Sigmoid colon (tissue), 7 donors: ENCODE data around the gene CTNNA2. TPM values are rescaled to one million over a fixed set of nuclear protein-coding genes. Genes with fewer than 3 reads are reported as not detected.
"Not testable (repeated sequence)": the region's sequence is repeated elsewhere in the genome, so short reads cannot be mapped to it uniquely, and the experiment has no call there.

Experiments used
- DNase-seq: peaks from one replicate; pipeline ENCODE4 v3.0.0-alpha.2; 2019
- H3K27ac ChIP-seq, 4 donors: fragments of 200-600 bp; sonication (generic); one replicate each; pipeline ENCODE4 v1.5.1; 2016 to 2019; ENCODE audit warnings: mild to moderate bottlenecking in 1 of 4
- H3K27me3 ChIP-seq, 3 donors: fragments of 200-600 bp; sonication (generic); one replicate each; pipeline ENCODE4 v1.5.1; 2019; ENCODE audit warnings: mild to moderate bottlenecking in 1 of 3
- H3K36me3 ChIP-seq, 4 donors: fragments of 200-600 bp; sonication (generic); one replicate each; pipeline ENCODE4 v1.5.1; 2016 to 2019
- H3K4me1 ChIP-seq, 4 donors: fragments of 200-600 bp; sonication (generic); one replicate each; pipeline ENCODE4 v1.5.1; 2017 to 2019
- H3K4me3 ChIP-seq, 4 donors: fragments of 200-600 bp; sonication (generic); one replicate each; pipeline ENCODE4 v1.5.1; 2017 to 2019; ENCODE audit warnings: mild to moderate bottlenecking in 2 of 4, moderate library complexity in 1 of 4
- H3K9me3 ChIP-seq, 4 donors: fragments of 200-600 bp in 3 of 4; sonication (generic) in 3 of 4; one replicate each; pipeline versions ENCODE4 v1.5.1 to v1.6.1; 2013 to 2019
- CTCF ChIP-seq, 4 experiments: fragments of 450-650 bp in 3 of 4; fragments of 200-600 bp in 1 of 4; IDR thresholded peaks; one replicate each; pipeline ENCODE4 v1.5.1; 2016 to 2019; ENCODE audit warnings: antibody characterized with exemption in 4 of 4, mild to moderate bottlenecking in 3 of 4, moderate library complexity in 2 of 4
- EP300 ChIP-seq, 4 donors: sonication (generic); formaldehyde crosslinking; IDR thresholded peaks; one replicate each; pipeline ENCODE4 v1.6.1; 2017; ENCODE audit warnings: antibody characterized with exemption in 4 of 4
- POLR2A ChIP-seq, 2 donors: fragments of 450-650 bp; IDR thresholded peaks; one replicate each; pipeline ENCODE4 v1.6.1; 2016; ENCODE audit warnings: antibody characterized with exemption in 2 of 2, mild to moderate bottlenecking in 2 of 2, moderate library complexity in 2 of 2
- POLR2AphosphoS5 ChIP-seq, 4 donors: sonication (generic); formaldehyde crosslinking; IDR thresholded peaks; one replicate each; pipeline ENCODE4 v1.6.1; 2017; ENCODE audit warnings: antibody characterized with exemption in 4 of 4
- WGBS, 2 donors: extraction: QIAGEN DNeasy Blood & Tissue Kit; methylation state at CpG; one replicate each; pipeline ENCODE4 v1.1.7; 2013; 5-methylcytosine and 5-hydroxymethylcytosine counted together
- intact Hi-C: fragments of 100-400 bp; cut with DNase I; formaldehyde crosslinking; loops from one replicate; pipeline ENCODE4 v1.15.1; 2023
- polyA plus RNA-seq, 3 donors: library from polyadenylated mRNA; stranded (reverse); fragments of 200-250 nt; gene quantifications; one replicate each; pipeline ENCODE4 v1.2.3, GENCODE V29; 2013
- total RNA-seq, 4 donors: library from RNA; depleted of rRNA; stranded (reverse); fragments of >200 nt; gene quantifications; one replicate each; pipeline ENCODE4 v1.1.0, GENCODE V29; 2016
- donor health status: healthy with polysubstance abuse.
- donor health status: Bipolar disorder and iron deficiency.
- donor health status: healthy.

CTNNA2 gene
- total and polyA plus RNA-seq, 7 donors = 1.4 to 8.6 (median 3.8) TPM; not detected in 2

GRCh38 chr2:80141007-80141726 is 628.3 kb downstream of the CTNNA2 start:
- Histone ChIP-seq H3K27me3 (no peaks in the 10 kb centered on the region), H3K27ac (no peak overlapping the region), H3K4me1 (no peaks in the 10 kb centered on the region), H3K9me3 (no peaks in the 10 kb centered on the region), H3K36me3 (no peaks in the 10 kb centered on the region), H3K4me3 (no peak overlapping the region)
- 84 to 94% methylated on average over 4 of the region's 4 CpGs for WGBS, 2 donors
- DNase-seq = no peak
- no peak for TF ChIP-seq POLR2AphosphoS5 (IDR thresholded peaks at IDR 0.05)
- no peak for TF ChIP-seq CTCF (IDR thresholded peaks at IDR 0.05)
- no peak for TF ChIP-seq POLR2A (IDR thresholded peaks at IDR 0.05)
- TF ChIP-seq EP300 (IDR thresholded peaks at IDR 0.05) = no peak
- intact Hi-C loops = no loop called here

- H3K36me3 ChIP-seq = no peaks in the 10 kb centered on the region
- DNase-seq = no peak
- TF ChIP-seq CTCF (IDR thresholded peaks at IDR 0.05) (no peak), POLR2AphosphoS5 (IDR thresholded peaks at IDR 0.05) (no peak), EP300 (IDR thresholded peaks at IDR 0.05) (no peak), POLR2A (IDR thresholded peaks at IDR 0.05) (no peak)
- no peak overlapping the region for H3K4me3 ChIP-seq
- intact Hi-C loops = no loop called here
- WGBS, 2 donors = 58 to 75% methylated on average over 4 of the region's 4 CpGs
- H3K27me3 ChIP-seq = no peaks in the 10 kb centered on the region
- no peak overlapping the region for H3K27ac ChIP-seq
- no peaks in the 10 kb centered on the region for H3K9me3 ChIP-seq
- no peaks in the 10 kb centered on the region for H3K4me1 ChIP-seq
Observed at GRCh38 chr2:80145499-80145898, 632.6 kb downstream of the CTNNA2 start.

GRCh38 chr2:80146757-80147156 is 633.9 kb downstream of the CTNNA2 start:
- H3K27ac ChIP-seq, H3K9me3 ChIP-seq, H3K36me3 ChIP-seq, H3K4me1 ChIP-seq, H3K4me3 ChIP-seq, intact Hi-C loops, H3K27me3 ChIP-seq, DNase-seq: not testable (repeated sequence)
- WGBS, 2 donors = 96% methylated on average over 5 of the region's 5 CpGs

GRCh38 chr2:80147690-80148089 is 634.8 kb downstream of the CTNNA2 start:
- no peak overlapping the region for H3K4me3 ChIP-seq
- H3K9me3 ChIP-seq = no peaks in the 10 kb centered on the region
- intact Hi-C loops = no loop called here
- 72 to 91% methylated on average over 3 of the region's 3 CpGs for WGBS, 2 donors
- H3K36me3 ChIP-seq = no peaks in the 10 kb centered on the region
- no peak for DNase-seq
- TF ChIP-seq EP300 (IDR thresholded peaks at IDR 0.05) (no peak), CTCF (IDR thresholded peaks at IDR 0.05) (no peak), POLR2A (IDR thresholded peaks at IDR 0.05) (no peak), POLR2AphosphoS5 (IDR thresholded peaks at IDR 0.05) (no peak)
- H3K4me1 ChIP-seq = no peaks in the 10 kb centered on the region
- H3K27me3 ChIP-seq = no peaks in the 10 kb centered on the region
- no peak overlapping the region for H3K27ac ChIP-seq

GRCh38 chr2:80148906-80149305 is 636.1 kb downstream of the CTNNA2 start:
- 93 to 96% methylated on average over 2 of the region's 2 CpGs for WGBS, 2 donors
- DNase-seq = no peak

More at GRCh38 chr2:80148906-80149305, 636.1 kb downstream of the CTNNA2 start:
- intact Hi-C loops = no loop called here
- Histone ChIP-seq H3K27me3 (no peaks in the 10 kb centered on the region), H3K4me1 (no peaks in the 10 kb centered on the region), H3K9me3 (no peaks in the 10 kb centered on the region), H3K36me3 (no peaks in the 10 kb centered on the region), H3K27ac (no peak overlapping the region), H3K4me3 (no peak overlapping the region)
- TF ChIP-seq CTCF (IDR thresholded peaks at IDR 0.05) (no peak), EP300 (IDR thresholded peaks at IDR 0.05) (no peak), POLR2AphosphoS5 (IDR thresholded peaks at IDR 0.05) (no peak), POLR2A (IDR thresholded peaks at IDR 0.05) (no peak)
